H1 (cell line): Measurements from ENCODE around the gene GPALPP1. TPM values are rescaled to one million over a fixed set of nuclear protein-coding genes. Genes with fewer than 3 reads are reported as not detected.

Experiments
- CTCF ChIA-PET: fragments of 300-600 bp; sonication (Branson Sonifier 250); formaldehyde crosslinking; loops from one replicate; lab custom pipeline; 2021; ENCODE audit not compliant: partially characterized antibody; lab: Charles Lee
- POLR2A ChIA-PET: fragments of 300-600 bp; sonication (Branson Sonifier 250); formaldehyde crosslinking; loops from one replicate; lab custom pipeline; 2021; ENCODE audit warnings: inconsistent platforms; ENCODE audit not compliant: partially characterized antibody; lab: Charles Lee
- DNase-seq, 2 experiments: peaks; one replicate each; pipeline versions ENCODE4 v3.0.0 to v3.0.0-alpha.2; 2010 to 2022; ENCODE audit warnings: low spot score in 2 of 2, low read depth in 1 of 2, mixed read lengths in 1 of 2
- FAIRE-seq: peaks from 2 replicates; lab custom pipeline; 2011; peaks lifted over from hg19 to GRCh38; lab: Jason Lieb, UNC
- H2AFZ ChIP-seq: 2 replicates; pipeline ENCODE4 v1.8.1; 2012; ENCODE audit warnings: low read length, inconsistent platforms
- H2AK5ac ChIP-seq: 2 replicates; pipeline ENCODE4 v1.6.1; 2013; ENCODE audit warnings: low read depth, low read length
- H2BK120ac ChIP-seq: replicated peaks from 2 replicates; pipeline ENCODE3; 2013; ENCODE audit warnings: low read depth, low read length, inconsistent platforms
- H2BK12ac ChIP-seq: 2 replicates; pipeline ENCODE4 v1.6.1; 2013; ENCODE audit warnings: low read depth, low read length
- H2BK15ac ChIP-seq: 2 replicates; pipeline ENCODE4 v1.6.1; 2013; ENCODE audit warnings: low read length
- H2BK20ac ChIP-seq: 2 replicates; pipeline ENCODE4 v1.6.1; 2013; ENCODE audit warnings: low read length
- H2BK5ac ChIP-seq: 2 replicates; pipeline ENCODE4 v1.6.1; 2013; ENCODE audit warnings: low read depth, low read length
- H3K14ac ChIP-seq: 2 replicates; pipeline ENCODE4 v1.6.1; 2013; ENCODE audit warnings: inconsistent platforms; ENCODE audit not compliant: insufficient read length
- H3K18ac ChIP-seq: 2 replicates; pipeline ENCODE4 v1.6.1; 2013; ENCODE audit warnings: low read length; ENCODE audit errors: extremely low read depth
- H3K23ac ChIP-seq: 2 replicates; pipeline ENCODE4 v1.6.1; 2013; ENCODE audit warnings: inconsistent platforms; ENCODE audit not compliant: insufficient read length
- H3K23me2 ChIP-seq: 2 replicates; pipeline ENCODE4 v1.6.1; 2013; ENCODE audit warnings: low read depth, low read length
- H3K27ac ChIP-seq: 2 replicates; pipeline ENCODE4 v1.6.1; 2011; ENCODE audit warnings: low read depth, low read length, inconsistent platforms
- H3K27me3 ChIP-seq, 4 experiments: replicated peaks in 1 of 4; 1 replicate in 1 of 4; 2 replicates in 3 of 4; pipeline versions ENCODE4 v1.6.1 to v1.8.1; 2011 to 2013; ENCODE audit warnings: low read length in 3 of 4, mild to moderate bottlenecking in 3 of 4, inconsistent platforms in 2 of 4, mixed read lengths in 2 of 4, moderate library complexity in 1 of 4; ENCODE audit not compliant: control insufficient read depth in 3 of 4, insufficient read depth in 3 of 4; ENCODE audit errors: extremely low read depth in 1 of 4
- H3K36me3 ChIP-seq, 4 experiments: 2 replicates each; pipeline versions ENCODE4 v1.6.1 to v1.8.1; 2011 to 2013; ENCODE audit warnings: mild to moderate bottlenecking in 4 of 4, low read length in 3 of 4, moderate library complexity in 2 of 4, control low read depth in 1 of 4, inconsistent platforms in 1 of 4; ENCODE audit not compliant: insufficient read depth in 4 of 4, control insufficient read depth in 2 of 4
- H3K4ac ChIP-seq: replicated peaks from 2 replicates; pipeline ENCODE3; 2013; ENCODE audit warnings: low read length, low read depth, mixed read lengths, inconsistent platforms; ENCODE audit not compliant: insufficient read length
- H3K4me1 ChIP-seq, 4 experiments: replicated peaks in 1 of 4; 1 replicate in 1 of 4; 2 replicates in 3 of 4; pipeline versions ENCODE4 v1.6.1 to v1.8.1; 2011 to 2013; ENCODE audit warnings: low read length in 3 of 4, inconsistent platforms in 2 of 4, mixed read lengths in 1 of 4; ENCODE audit not compliant: insufficient read depth in 4 of 4, control insufficient read depth in 3 of 4
- H3K4me2 ChIP-seq, 2 experiments: 2 replicates each; pipeline versions ENCODE4 v1.6.1 to v1.8.1; 2011 to 2013; ENCODE audit warnings: low read depth in 2 of 2, low read length in 2 of 2, control low read depth in 1 of 2, inconsistent platforms in 1 of 2, mild to moderate bottlenecking in 1 of 2; ENCODE audit not compliant: insufficient read depth in 1 of 2
- H3K4me3 ChIP-seq, 4 experiments: fragments of 200-600, 300-600 bp in 1 of 4; sonication (generic), shearing (Covaris generic), sonication (Bioruptor Twin) in 1 of 4; 2 replicates each; pipeline versions ENCODE4 v1.5.1 to v1.8.1; 2011 to 2016; ENCODE audit warnings: low read length in 4 of 4, low read depth in 3 of 4, control low read depth in 2 of 4, inconsistent platforms in 2 of 4, mild to moderate bottlenecking in 2 of 4, mixed read lengths in 1 of 4, moderate library complexity in 1 of 4; ENCODE audit not compliant: insufficient read depth in 2 of 4; ENCODE audit errors: extremely low read depth in 1 of 4
- H3K56ac ChIP-seq: replicated peaks from 2 replicates; pipeline ENCODE3; 2013; ENCODE audit warnings: low read depth, mild to moderate bottlenecking, mixed read lengths, low read length, inconsistent platforms; ENCODE audit not compliant: insufficient read length
- H3K79me1 ChIP-seq: 2 replicates; pipeline ENCODE4 v1.6.1; 2013; ENCODE audit warnings: low read depth, low read length, control low read depth
- H3K79me2 ChIP-seq, 2 experiments: 2 replicates each; pipeline versions ENCODE4 v1.6.1 to v1.8.1; 2012 to 2013; ENCODE audit warnings: low read length in 2 of 2, mild to moderate bottlenecking in 2 of 2, inconsistent platforms in 1 of 2; ENCODE audit not compliant: insufficient read depth in 2 of 2, control insufficient read depth in 1 of 2
- H3K9ac ChIP-seq, 4 experiments: replicated peaks in 1 of 4; 1 replicate in 1 of 4; 2 replicates in 3 of 4; pipeline versions ENCODE4 v1.6.1 to v1.8.1; 2011 to 2013; ENCODE audit warnings: low read depth in 3 of 4, low read length in 3 of 4, control low read depth in 2 of 4, mild to moderate bottlenecking in 2 of 4, moderate library complexity in 2 of 4, inconsistent platforms in 1 of 4; ENCODE audit errors: extremely low read depth in 1 of 4
- H3K9me3 ChIP-seq, 2 experiments: 2 replicates each; pipeline versions ENCODE4 v1.6.1 to v1.8.1; 2012 to 2013; ENCODE audit warnings: mild to moderate bottlenecking in 2 of 2, moderate library complexity in 2 of 2, control low read depth in 1 of 2, inconsistent platforms in 1 of 2, low read depth in 1 of 2, low read length in 1 of 2, mixed read lengths in 1 of 2; ENCODE audit not compliant: insufficient read depth in 2 of 2
- H4K20me1 ChIP-seq, 2 experiments: replicated peaks in 1 of 2; 2 replicates each; pipeline versions ENCODE3 to v1.8.1; 2011 to 2013; ENCODE audit warnings: inconsistent platforms in 2 of 2, low read length in 2 of 2, mild to moderate bottlenecking in 1 of 2; ENCODE audit not compliant: insufficient read depth in 2 of 2, control insufficient read depth in 1 of 2
- H4K5ac ChIP-seq: 2 replicates; pipeline ENCODE4 v1.6.1; 2013; ENCODE audit warnings: low read length, low read depth, mixed read lengths, inconsistent platforms; ENCODE audit not compliant: insufficient read length
- H4K8ac ChIP-seq: 2 replicates; pipeline ENCODE4 v1.8.0; 2013; ENCODE audit warnings: mild to moderate bottlenecking, moderate library complexity, low read length, inconsistent platforms; ENCODE audit not compliant: insufficient read depth; ENCODE audit errors: extremely low read depth
- H4K91ac ChIP-seq: replicated peaks from 2 replicates; pipeline ENCODE3; 2013; ENCODE audit warnings: low read length, mixed read lengths, inconsistent platforms; ENCODE audit not compliant: insufficient read length
- POLR2A ChIP-seq, 2 experiments: IDR thresholded peaks; 1 replicate in 1 of 2; 2 replicates in 1 of 2; pipeline ENCODE4 v1.6.1; 2011; ENCODE audit warnings: low read depth in 2 of 2, low read length in 2 of 2, mild to moderate bottlenecking in 2 of 2; ENCODE audit errors: control extremely low read depth in 1 of 2
- RNF2 ChIP-seq: fragments of 200-900, 300-1000 bp; sonication (generic); IDR thresholded peaks from 2 replicates; pipeline ENCODE4 v1.7.1; 2016; ENCODE audit warnings: borderline replicate concordance, low read depth, mild to moderate bottlenecking, antibody characterized with exemption, low read length; ENCODE audit not compliant: poor library complexity, severe bottlenecking; ENCODE audit errors: missing control alignments
- SAP30 ChIP-seq: fragments of 300-600 bp; sonication (generic); IDR thresholded peaks from 2 replicates; pipeline ENCODE4 v1.7.1; 2012; ENCODE audit warnings: low read length, moderate library complexity, mild to moderate bottlenecking, inconsistent platforms; ENCODE audit not compliant: insufficient read depth, insufficient replicate concordance
- WGBS, 2 experiments: shearing (Covaris generic) in 1 of 2; methylation state at CpG; one replicate each; pipeline versions ENCODE4 v1.1.6 to v1.1.7; 2013 to 2015; ENCODE audit warnings: low lambda C conversion rate in 2 of 2, mixed read lengths in 2 of 2, inconsistent platforms in 1 of 2, low coverage in 1 of 2, missing lambda C conversion rate in 1 of 2; ENCODE audit not compliant: insufficient replicate concordance in 2 of 2, insufficient coverage in 1 of 2, insufficient read length in 1 of 2; ENCODE audit errors: extremely low coverage in 1 of 2, missing lambda C conversion rate in 1 of 2; 5-methylcytosine and 5-hydroxymethylcytosine counted together
- polyA plus RNA-seq, 7 experiments: library from polyadenylated mRNA; depleted of rRNA in 3 of 7; stranded (reverse) in 5 of 7; unstranded in 2 of 7; fragments of >200 nt in 5 of 7; fragments of 200-250 nt in 2 of 7; gene quantifications; 1 replicate in 5 of 7; 2 replicates in 1 of 7; 4 replicates in 1 of 7; pipeline versions ENCODE4 v1.2.1 to v1.2.3, GENCODE V29; 2011 to 2013; ENCODE audit warnings: missing spikeins in 2 of 7, mixed read lengths in 2 of 7
- total RNA-seq: library from RNA; stranded (reverse); fragmentation: NEBNext Ultra II Directional; extraction: Animal tissue kit (Norgen Biotek cat#: 25700); gene quantifications from 2 replicates; pipeline ENCODE4 v1.2.1, GENCODE V29; 2021

The GPALPP1 gene
- total and polyA plus RNA-seq, 2 of the 8 experiments (the other 6 are each of a cell fraction or from before 2014, with no cell fraction given) = 8.5 to 26.1 TPM

- Histone ChIP-seq H2AFZ (no peak overlapping the region), H4K91ac (no peak overlapping the region), H3K14ac (no peak overlapping the region), H3K79me2 (peaks cover 0 to 6% of the 10 kb centered on the region in 2 experiments; a peak in 1 of 4 replicates), H4K8ac (no peak overlapping the region), H3K56ac (no peak overlapping the region), H2BK15ac (no peak overlapping the region), H3K79me1 (no peaks in the 10 kb centered on the region; the same call in 1 of the 2 replicates), H3K4ac (no peak overlapping the region), H3K4me1 (no peaks in the 10 kb centered on the region), H3K4me3 (no peak overlapping the region), H3K23me2 (no peaks in the 10 kb centered on the region), H3K9ac (no peak overlapping the region), H2AK5ac (no peak overlapping the region), H2BK20ac (no peak overlapping the region), H3K9me3 (no peaks in the 10 kb centered on the region), H3K36me3 (peaks cover 12 to 55% (median 36%) of the 10 kb centered on the region in 4 experiments), H4K5ac (no peak overlapping the region), H3K4me2 (no peak overlapping the region), H3K27ac (no peak overlapping the region), H2BK5ac (no peak overlapping the region), H3K18ac (no peak overlapping the region), H2BK12ac (no peak overlapping the region), H4K20me1 (no peaks in the 10 kb centered on the region), H3K27me3 (no peaks in the 10 kb centered on the region), H2BK120ac (no peak overlapping the region), H3K23ac (no peak overlapping the region)
- POLR2A ChIA-PET = no interaction called here
- TF ChIP-seq POLR2A (IDR thresholded peaks at IDR 0.05; ENCODE audit: control extremely low read depth in 1 of 2, low read depth in 2 of 2, low read length in 2 of 2) (no peak), SAP30 (no peak), RNF2 (no peak)
- 85% methylated on average over 1 of the region's 1 CpG; no CpG with 5 or more reads in 1 of the 2 experiments for WGBS, 2 experiments
- CTCF ChIA-PET = interaction anchor here (0.7 to 1.6 kb wide), 4 partner anchors 22 to 549 kb away, joined by 3 to 6 read pairs (median 4); no protein-coding TSS in a partner anchor
- FAIRE-seq (no peak), DNase-seq (no peak)
These were observed 12.3 kb upstream of the GPALPP1 start for GRCh38 chr13:44976949-44977583.
